Measurements from ENCODE around the gene KREMEN1. TPM values are rescaled to one million over a fixed set of nuclear protein-coding genes. Genes with fewer than 3 reads are reported as not detected.

KREMEN1 gene
- total RNA-seq, 1 donor from 2014 or later, result 20.5 TPM

DNA sequence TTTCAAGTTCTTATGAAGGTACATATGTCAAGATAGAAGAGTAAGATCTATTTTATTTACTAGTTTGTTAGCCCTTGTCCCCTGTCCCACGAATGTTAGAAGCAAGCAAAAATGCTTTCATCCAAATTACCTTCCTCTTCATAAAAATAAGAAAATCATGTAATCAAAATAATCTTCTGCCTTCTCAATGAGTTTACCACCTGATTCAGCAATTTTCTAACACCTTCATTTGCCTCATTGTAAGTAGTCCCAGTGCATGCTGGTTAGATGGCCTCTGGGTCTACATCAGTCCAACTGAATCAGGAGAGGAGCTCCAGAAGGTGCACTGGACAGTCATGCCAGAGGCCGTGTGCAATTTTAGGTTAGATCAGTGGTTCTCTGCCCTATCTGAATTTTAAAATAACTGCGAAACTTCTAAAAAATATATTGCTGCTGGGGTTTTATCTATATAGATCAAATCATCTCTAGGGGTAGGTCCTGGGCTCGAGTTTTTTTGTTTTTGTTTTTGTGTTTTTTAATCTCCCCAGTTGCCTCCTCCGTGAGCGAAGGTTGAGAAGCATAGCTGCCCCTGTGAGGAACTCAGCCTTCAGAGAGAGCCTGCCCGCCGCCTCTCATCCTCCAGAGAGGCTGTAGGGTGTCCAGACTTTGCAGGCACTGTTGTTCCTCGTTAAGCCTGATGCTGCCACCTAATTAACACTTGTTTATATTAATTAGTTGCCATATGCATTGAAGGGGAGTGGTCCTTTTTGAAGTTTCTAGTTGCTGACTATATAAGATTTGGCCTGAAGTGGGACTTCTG is 43.4 kb upstream of the KREMEN1 start:
- DNase-seq, result no peak
- Mint-ChIP-seq H3K36me3 (ENCODE audit: unreplicated experiment) (no peaks in the 10 kb centered on the region), H3K27me3 (ENCODE audit: unreplicated experiment) (no peaks in the 10 kb centered on the region), H3K27ac (ENCODE audit: unreplicated experiment) (no peak overlapping the region), H3K4me3 (ENCODE audit: unreplicated experiment) (no peak overlapping the region), H3K4me1 (ENCODE audit: low read depth, unreplicated experiment) (peaks cover 24% of the 10 kb centered on the region), H3K9me3 (ENCODE audit: unreplicated experiment) (peaks cover 2% of the 10 kb centered on the region)
- TF ChIP-seq, protein P1, sequence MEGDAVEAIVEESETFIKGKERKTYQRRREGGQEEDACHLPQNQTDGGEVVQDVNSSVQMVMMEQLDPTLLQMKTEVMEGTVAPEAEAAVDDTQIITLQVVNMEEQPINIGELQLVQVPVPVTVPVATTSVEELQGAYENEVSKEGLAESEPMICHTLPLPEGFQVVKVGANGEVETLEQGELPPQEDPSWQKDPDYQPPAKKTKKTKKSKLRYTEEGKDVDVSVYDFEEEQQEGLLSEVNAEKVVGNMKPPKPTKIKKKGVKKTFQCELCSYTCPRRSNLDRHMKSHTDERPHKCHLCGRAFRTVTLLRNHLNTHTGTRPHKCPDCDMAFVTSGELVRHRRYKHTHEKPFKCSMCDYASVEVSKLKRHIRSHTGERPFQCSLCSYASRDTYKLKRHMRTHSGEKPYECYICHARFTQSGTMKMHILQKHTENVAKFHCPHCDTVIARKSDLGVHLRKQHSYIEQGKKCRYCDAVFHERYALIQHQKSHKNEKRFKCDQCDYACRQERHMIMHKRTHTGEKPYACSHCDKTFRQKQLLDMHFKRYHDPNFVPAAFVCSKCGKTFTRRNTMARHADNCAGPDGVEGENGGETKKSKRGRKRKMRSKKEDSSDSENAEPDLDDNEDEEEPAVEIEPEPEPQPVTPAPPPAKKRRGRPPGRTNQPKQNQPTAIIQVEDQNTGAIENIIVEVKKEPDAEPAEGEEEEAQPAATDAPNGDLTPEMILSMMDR (IDR thresholded peaks at IDR 0.05; ENCODE audit: partially characterized antibody, unreplicated experiment), result no peak

DNA sequence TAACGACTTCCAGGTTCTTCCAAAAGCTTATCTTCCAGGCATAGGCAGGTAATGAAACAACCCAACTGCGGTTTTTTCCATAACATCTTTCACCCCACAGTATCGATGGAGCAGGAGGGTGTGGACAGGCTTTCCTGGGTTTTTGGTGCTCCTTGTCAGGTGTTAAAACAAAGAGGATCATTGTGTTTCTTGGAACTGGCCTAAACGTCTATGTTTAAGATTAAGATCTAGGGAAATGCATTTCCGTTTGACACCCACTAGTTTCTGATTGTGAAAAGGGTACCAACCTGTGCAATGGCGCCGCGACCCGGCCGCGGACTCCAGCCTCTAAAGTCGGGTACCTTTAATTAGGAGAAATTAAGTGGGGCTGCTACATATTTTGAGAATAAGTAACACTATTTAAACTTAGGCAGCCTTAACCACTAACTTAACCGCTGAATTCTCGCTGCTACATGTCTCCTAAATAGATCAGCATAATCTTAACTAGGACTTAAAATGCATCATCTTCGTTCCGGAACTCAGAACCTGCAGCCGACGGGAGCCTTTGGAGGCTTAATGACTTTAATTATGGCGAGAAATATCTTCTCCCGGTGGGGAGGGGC is 42.7 kb upstream of the KREMEN1 start:
- H3K27me3 Mint-ChIP-seq (ENCODE audit: unreplicated experiment), result peaks cover 2% of the 10 kb centered on the region
- no peak for DNase-seq
- H3K4me1 Mint-ChIP-seq (ENCODE audit: low read depth, unreplicated experiment), result peaks cover 24% of the 10 kb centered on the region
- H3K36me3 Mint-ChIP-seq (ENCODE audit: unreplicated experiment), result no peaks in the 10 kb centered on the region
- H3K9me3 Mint-ChIP-seq (ENCODE audit: unreplicated experiment), result peaks cover 2% of the 10 kb centered on the region
- no peak overlapping the region for H3K27ac Mint-ChIP-seq (ENCODE audit: unreplicated experiment)
- TF ChIP-seq, protein P1 (IDR thresholded peaks at IDR 0.05; ENCODE audit: partially characterized antibody, unreplicated experiment), result no peak
- peak overlapping the region; percentile 61 for H3K4me3 Mint-ChIP-seq (ENCODE audit: unreplicated experiment)

DNA sequence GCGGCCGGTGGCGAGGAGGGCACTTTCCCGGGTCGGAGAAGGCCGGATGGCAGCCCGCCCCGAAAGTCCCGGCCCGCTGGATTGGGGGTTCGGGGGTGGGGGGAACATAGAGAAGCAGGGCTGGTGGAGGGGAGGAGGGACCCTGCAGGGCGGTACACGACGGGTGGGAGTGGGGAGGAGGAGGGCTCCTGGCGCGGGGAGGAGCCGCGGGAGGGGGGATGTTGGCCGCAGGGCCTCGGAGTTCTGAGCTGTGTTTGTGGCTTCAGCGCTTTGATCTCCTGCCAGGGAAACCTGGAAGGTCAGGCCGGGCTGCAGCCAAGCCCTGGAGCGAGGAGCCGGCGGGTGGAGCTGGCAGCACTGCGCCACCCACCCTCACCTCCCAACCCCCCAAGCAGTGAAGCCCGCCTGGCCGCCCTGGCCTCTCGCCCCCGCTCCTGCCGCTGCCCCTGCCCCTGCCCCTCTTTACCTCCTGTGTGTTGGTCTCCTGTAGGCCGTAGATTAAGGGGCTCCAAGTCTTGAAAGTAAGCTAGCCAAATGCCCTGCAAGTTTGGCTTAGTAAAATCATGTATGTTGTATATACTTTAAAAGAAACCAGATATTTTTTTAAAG is 42.1 kb upstream of the KREMEN1 start:
- Mint-ChIP-seq H3K27me3 (ENCODE audit: unreplicated experiment) (peaks cover 2% of the 10 kb centered on the region), H3K9me3 (ENCODE audit: unreplicated experiment) (peaks cover 2% of the 10 kb centered on the region), H3K4me3 (ENCODE audit: unreplicated experiment) (peak overlapping the region; percentile 82), H3K27ac (ENCODE audit: unreplicated experiment) (no peak overlapping the region), H3K4me1 (ENCODE audit: low read depth, unreplicated experiment) (peaks cover 24% of the 10 kb centered on the region), H3K36me3 (ENCODE audit: unreplicated experiment) (no peaks in the 10 kb centered on the region)
- TF ChIP-seq, protein P1 (IDR thresholded peaks at IDR 0.05; ENCODE audit: partially characterized antibody, unreplicated experiment), result no peak
- peak; percentile 58 for DNase-seq

DNA sequence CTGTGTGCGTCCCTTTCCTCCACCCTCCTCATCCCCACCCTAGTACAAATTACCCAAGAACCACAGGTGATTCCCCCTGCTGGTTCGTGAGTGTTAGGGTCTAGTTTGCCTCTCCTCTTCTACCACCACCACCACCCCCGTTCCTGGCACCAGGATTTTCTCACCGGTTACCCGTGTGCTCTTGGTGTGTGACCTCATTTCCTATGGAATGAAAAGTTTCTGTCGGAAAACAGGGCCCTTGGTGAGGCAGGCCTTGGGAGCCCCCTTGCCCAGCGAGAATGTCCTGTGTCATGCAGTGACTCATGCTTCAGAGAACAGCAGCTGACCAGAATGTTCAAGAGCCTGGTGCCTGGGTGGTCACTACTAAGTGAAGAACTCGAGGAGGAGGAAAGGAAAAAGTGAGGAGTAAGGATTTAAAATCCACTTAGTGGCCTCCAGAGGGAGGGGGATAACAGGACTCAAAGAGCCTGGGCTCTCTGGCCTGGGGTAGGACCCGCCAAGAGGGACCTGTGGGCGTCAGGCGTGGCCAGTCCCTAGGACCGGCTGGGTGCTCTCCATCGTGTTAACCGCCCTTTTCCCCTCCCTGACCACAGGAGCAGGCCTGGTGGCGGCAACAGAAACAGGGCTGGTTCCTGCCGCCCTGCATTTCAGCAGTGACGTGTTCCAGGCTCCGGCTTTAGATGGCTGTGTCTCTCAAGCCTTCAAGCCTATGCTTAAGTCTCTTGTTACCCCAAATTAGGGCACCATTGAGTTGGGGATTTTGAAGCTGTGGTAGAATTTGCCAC is 41.4 kb upstream of the KREMEN1 start:
- H3K9me3 Mint-ChIP-seq (ENCODE audit: unreplicated experiment), result peaks cover 2% of the 10 kb centered on the region
- TF ChIP-seq, protein P1 (IDR thresholded peaks at IDR 0.05; ENCODE audit: partially characterized antibody, unreplicated experiment), result peak; percentile 8
- H3K27me3 Mint-ChIP-seq (ENCODE audit: unreplicated experiment), result peaks cover 2% of the 10 kb centered on the region
- peaks cover 24% of the 10 kb centered on the region for H3K4me1 Mint-ChIP-seq (ENCODE audit: low read depth, unreplicated experiment)
- H3K27ac Mint-ChIP-seq (ENCODE audit: unreplicated experiment), result no peak overlapping the region
- no peaks in the 10 kb centered on the region for H3K36me3 Mint-ChIP-seq (ENCODE audit: unreplicated experiment)
- DNase-seq, result no peak
- H3K4me3 Mint-ChIP-seq (ENCODE audit: unreplicated experiment), result no peak overlapping the region
